ENCODE measurements around the gene BRINP2.

Gene BRINP2

GRCh38 chr1:177270863-177271262 is 100.1 kb downstream of the BRINP2 start:
- DNase-seq = no peak

- DNase-seq = no peak
Observed at GRCh38 chr1:177273141-177273540, 102.4 kb downstream of the BRINP2 start.

- peak in 3 of 56 donors; percentile 32 to 49 (median 39) for DNase-seq
Observed at GRCh38 chr1:177274687-177275211, 104.0 kb downstream of the BRINP2 start.

GRCh38 chr1:177275736-177276135 is 105.0 kb downstream of the BRINP2 start:
- no peak for DNase-seq

GRCh38 chr1:177278626-177279390 is 108.0 kb downstream of the BRINP2 start:
- DNase-seq = no peak

GRCh38 chr1:177281901-177282300 is 111.1 kb downstream of the BRINP2 start:
- peak in 33 of 56 donors; percentile 12 to 79 (median 41) for DNase-seq

- DNase-seq = no peak
Observed at GRCh38 chr1:177282976-177283375, 112.2 kb downstream of the BRINP2 start.

GRCh38 chr1:177283380-177283779 is 112.6 kb downstream of the BRINP2 start:
- DNase-seq = no peak

GRCh38 chr1:177286396-177286795 is 115.6 kb downstream of the BRINP2 start:
- DNase-seq = no peak

- no peak for DNase-seq
Observed at GRCh38 chr1:177287270-177287669, 116.5 kb downstream of the BRINP2 start.

GRCh38 chr1:177287994-177288393 is 117.2 kb downstream of the BRINP2 start:
- DNase-seq = no peak

GRCh38 chr1:177289532-177289931 is 118.8 kb downstream of the BRINP2 start:
- no peak for DNase-seq

- DNase-seq = no peak
Observed at GRCh38 chr1:177300431-177300830, 129.7 kb downstream of the BRINP2 start.

- peak in 1 of 56 donors; percentile 9 for DNase-seq
Observed at GRCh38 chr1:177301425-177302124, 130.8 kb downstream of the BRINP2 start.

- peak in 27 of 56 donors; percentile 12 to 72 (median 29) for DNase-seq
Observed at GRCh38 chr1:177302357-177303044, 131.7 kb downstream of the BRINP2 start.

- DNase-seq = peak in 6 of 56 donors; percentile 5 to 71 (median 20)
Observed at GRCh38 chr1:177305040-177306018, 134.6 kb downstream of the BRINP2 start.

- no peak for DNase-seq
Observed at GRCh38 chr1:177306019-177306415, 135.3 kb downstream of the BRINP2 start.

- DNase-seq = peak in 13 of 56 donors; percentile 12 to 56 (median 20)
Observed at GRCh38 chr1:177306981-177307380, 136.2 kb downstream of the BRINP2 start.

GRCh38 chr1:177307771-177308170 is 137.0 kb downstream of the BRINP2 start:
- DNase-seq = no peak

- peak in 3 of 56 donors; percentile 28 to 45 (median 39) for DNase-seq
Observed at GRCh38 chr1:177309880-177310279, 139.1 kb downstream of the BRINP2 start.

Measured in amygdala (tissue), 56 donors.